K562 (cell line): ENCODE results near the gene RNMT. TPM values are rescaled to one million over a fixed set of nuclear protein-coding genes. Genes with fewer than 3 reads are reported as not detected.

ENCODE experiments used
- polyA plus RNA-seq, 8 experiments: library from polyadenylated mRNA; depleted of rRNA in 4 of 8; stranded (reverse) in 5 of 8; unstranded in 3 of 8; fragments of >200 nt; fragmentation: Nextera tagmentation in 2 of 8; fragmentation: Illumina TruSeq in 1 of 8; extraction: Ambion mirVana in 2 of 8; extraction: Trizol in 1 of 8; gene quantifications; 2 replicates each; pipeline versions ENCODE4 v1.2.1 to v1.2.3, GENCODE V29; 2011 to 2014; ENCODE audit warnings: inconsistent platforms in 1 of 8, missing spikeins in 1 of 8
- small RNA-seq: library from RNA; depleted of rRNA; stranded (forward); fragments of <200 nt; gene quantifications from one replicate; pipeline ENCODE3, GENCODE V24; 2014
- total RNA-seq, 7 experiments: library from RNA; depleted of rRNA in 6 of 7; stranded (reverse); fragments of >200 nt in 6 of 7; fragmentation: Illumina TruSeq in 2 of 7; extraction: Trizol in 2 of 7; gene quantifications; 2 replicates each; pipeline versions ENCODE4 v1.2.1 to v1.2.3, GENCODE V29; 2011 to 2021; ENCODE audit warnings: low replicate concordance in 1 of 7

The RNMT gene
- total and polyA plus RNA-seq, 9 of the 15 experiments (the other 6 are each of a cell fraction or from before 2014, with no cell fraction given), result 20.2 to 63.4 (median 34.1) TPM

Small RNA genes lying within 50 kb of the gene (small RNA-seq; reads per million reads assigned to genes)
- gene AP001525.1 (not detected), gene RN7SL362P (not detected)

Other genes starting within 250 kb of the RNMT start
- gene FAM210A, start 115 bp upstream of the RNMT start, total RNA-seq (2014; rRNA removed), result 19.1 and 23.1 TPM in 2 replicates
- 21.2 and 25.3 TPM in 2 replicates for gene FAM210A, start 115 bp upstream of the RNMT start, total RNA-seq (2014; rRNA removed; fragmentation: Illumina TruSeq; extraction: Trizol)
- gene FAM210A, start 115 bp upstream of the RNMT start, total RNA-seq (2015; rRNA removed; fragmentation: Illumina TruSeq; extraction: Trizol), result 15.6 and 18.3 TPM in 2 replicates
- 24.4 and 24.9 TPM in 2 replicates for gene FAM210A, start 115 bp upstream of the RNMT start, total RNA-seq (2021)
- gene FAM210A, start 115 bp upstream of the RNMT start, polyA plus RNA-seq (2011; rRNA removed), result 30.5 and 41.7 TPM in 2 replicates
- gene FAM210A, start 115 bp upstream of the RNMT start, polyA plus RNA-seq (2014; fragmentation: Illumina TruSeq; extraction: Trizol), result 17.4 and 20.0 TPM in 2 replicates
- 10 to 100 TPM in 1 of 2 experiments, 1 to 10 TPM in 1; 8.3 to 11.2 TPM for gene FAM210A, start 115 bp upstream of the RNMT start, polyA plus RNA-seq (2014; fragmentation: Nextera tagmentation; extraction: Ambion mirVana)
- 17.4 and 19.8 TPM in 2 replicates for gene FAM210A, start 115 bp upstream of the RNMT start, polyA plus RNA-seq (2014; rRNA removed)
- gene MC5R, start 97.5 kb downstream of the RNMT start, total RNA-seq (2014; rRNA removed), result not detected in 2 replicates
- not detected in 2 replicates for gene MC5R, start 97.5 kb downstream of the RNMT start, total RNA-seq (2014; rRNA removed; fragmentation: Illumina TruSeq; extraction: Trizol)
- not detected in 2 replicates for gene MC5R, start 97.5 kb downstream of the RNMT start, total RNA-seq (2015; rRNA removed; fragmentation: Illumina TruSeq; extraction: Trizol)
- not detected in 2 replicates for gene MC5R, start 97.5 kb downstream of the RNMT start, total RNA-seq (2021)
- not detected in 2 replicates for gene MC5R, start 97.5 kb downstream of the RNMT start, polyA plus RNA-seq (2011; rRNA removed)
- not detected in 2 replicates for gene MC5R, start 97.5 kb downstream of the RNMT start, polyA plus RNA-seq (2014; fragmentation: Illumina TruSeq; extraction: Trizol)
- gene MC5R, start 97.5 kb downstream of the RNMT start, polyA plus RNA-seq (2014; fragmentation: Nextera tagmentation; extraction: Ambion mirVana), result not detected
- gene MC5R, start 97.5 kb downstream of the RNMT start, polyA plus RNA-seq (2014; rRNA removed), result not detected in 2 replicates
- not detected in 2 replicates for gene MC2R, start 188.9 kb downstream of the RNMT start, total RNA-seq (2014; rRNA removed)
- gene MC2R, start 188.9 kb downstream of the RNMT start, total RNA-seq (2014; rRNA removed; fragmentation: Illumina TruSeq; extraction: Trizol), result not detected in 2 replicates
- not detected in 2 replicates for gene MC2R, start 188.9 kb downstream of the RNMT start, total RNA-seq (2015; rRNA removed; fragmentation: Illumina TruSeq; extraction: Trizol)
- gene MC2R, start 188.9 kb downstream of the RNMT start, total RNA-seq (2021), result not detected in 2 replicates
- not detected in 2 replicates for gene MC2R, start 188.9 kb downstream of the RNMT start, polyA plus RNA-seq (2011; rRNA removed)
- gene MC2R, start 188.9 kb downstream of the RNMT start, polyA plus RNA-seq (2014; fragmentation: Illumina TruSeq; extraction: Trizol), result not detected in 2 replicates
- gene MC2R, start 188.9 kb downstream of the RNMT start, polyA plus RNA-seq (2014; fragmentation: Nextera tagmentation; extraction: Ambion mirVana), result not detected
- gene MC2R, start 188.9 kb downstream of the RNMT start, polyA plus RNA-seq (2014; rRNA removed), result not detected in 2 replicates